GM23248 (cell line): ENCODE results near the gene ZNF33B. TPM values are rescaled to one million over a fixed set of nuclear protein-coding genes. Genes with fewer than 3 reads are reported as not detected.

Experiments used
- DNase-seq: peaks from one replicate; pipeline ENCODE4 v3.0.0-alpha.2; 2015
- H2AFZ ChIP-seq: fragments of 200-600 bp; sonication (generic); 2 replicates; pipeline ENCODE4 v1.6.1; 2016; ENCODE audit warnings: antibody characterized with exemption
- H3F3A ChIP-seq: fragments of 200-600 bp; sonication (generic); 2 replicates; pipeline ENCODE4 v1.6.1; 2016; ENCODE audit warnings: mild to moderate bottlenecking, antibody characterized with exemption, mixed run types; ENCODE audit not compliant: insufficient read depth
- H3K27ac ChIP-seq: fragments of 200-600 bp; sonication (generic); 2 replicates; pipeline ENCODE4 v1.5.1; 2016; ENCODE audit warnings: mild to moderate bottlenecking
- H3K27me3 ChIP-seq: fragments of 200-600 bp; sonication (generic); replicated peaks from 2 replicates; pipeline ENCODE4 v1.6.1; 2016; ENCODE audit warnings: mild to moderate bottlenecking; ENCODE audit not compliant: insufficient read depth
- H3K36me3 ChIP-seq: fragments of 200-600 bp; sonication (generic); 2 replicates; pipeline ENCODE4 v1.6.1; 2016; ENCODE audit warnings: low read depth, mild to moderate bottlenecking
- H3K4me1 ChIP-seq: fragments of 200-600 bp; sonication (generic); 2 replicates; pipeline ENCODE4 v1.6.1; 2016; ENCODE audit warnings: mild to moderate bottlenecking; ENCODE audit not compliant: insufficient read depth
- H3K4me2 ChIP-seq: fragments of 200-600 bp; sonication (generic); one replicate; pipeline ENCODE4 v1.6.1; 2016; ENCODE audit warnings: mild to moderate bottlenecking; ENCODE audit not compliant: unreplicated experiment
- H3K4me3 ChIP-seq: fragments of 200-600 bp; sonication (generic); 2 replicates; pipeline ENCODE4 v1.5.1; 2016; ENCODE audit warnings: mild to moderate bottlenecking
- H3K79me2 ChIP-seq: fragments of 200-600 bp; sonication (generic); 2 replicates; pipeline ENCODE4 v1.6.1; 2016; ENCODE audit warnings: mild to moderate bottlenecking; ENCODE audit not compliant: insufficient read depth
- H3K9ac ChIP-seq: fragments of 200-600 bp; sonication (generic); 2 replicates; pipeline ENCODE4 v1.6.1; 2016; ENCODE audit warnings: mild to moderate bottlenecking
- H3K9me2 ChIP-seq: fragments of 200-600 bp; sonication (generic); 2 replicates; pipeline ENCODE4 v1.6.1; 2016; ENCODE audit warnings: mixed run types, mild to moderate bottlenecking, moderate library complexity; ENCODE audit not compliant: insufficient read depth
- H3K9me3 ChIP-seq: fragments of 200-600 bp; sonication (generic); one replicate; pipeline ENCODE4 v1.6.1; 2017; ENCODE audit warnings: low read depth
- H4K20me1 ChIP-seq: fragments of 200-600 bp; sonication (generic); 2 replicates; pipeline ENCODE4 v1.6.0; 2016; ENCODE audit not compliant: insufficient read depth
- EZH2 ChIP-seq: fragments of 200-600 bp; sonication (generic); IDR thresholded peaks from 2 replicates; pipeline ENCODE4 v1.6.1; 2018; ENCODE audit warnings: antibody characterized with exemption, mild to moderate bottlenecking; ENCODE audit not compliant: insufficient read depth, poor library complexity, severe bottlenecking
- EZH2phosphoT487 ChIP-seq: fragments of 200-600 bp; sonication (generic); IDR thresholded peaks from 2 replicates; pipeline ENCODE4 v1.6.1; 2018; ENCODE audit warnings: antibody characterized with exemption, moderate library complexity, mild to moderate bottlenecking, low read depth; ENCODE audit not compliant: insufficient read depth
- WGBS, 2 experiments: methylation state at CpG; one replicate each; pipeline ENCODE4 v1.1.6; 2015 to 2017; ENCODE audit warnings: low lambda C conversion rate in 2 of 2, low coverage in 1 of 2; ENCODE audit errors: missing lambda C conversion rate in 2 of 2; 5-methylcytosine and 5-hydroxymethylcytosine counted together
- in situ Hi-C: fragments of 300-500 bp; cut with MboI; formaldehyde crosslinking; loops from 2 replicates; pipeline ENCODE4 v1.15.0; 2020
- polyA plus RNA-seq: library from polyadenylated mRNA; unstranded; fragments of >200 nt; fragmentation: Nextera tagmentation; extraction: Ambion mirVana; gene quantifications from 2 replicates; pipeline ENCODE4 v1.2.1, GENCODE V29; 2016
- total RNA-seq: library from RNA; depleted of rRNA; stranded (reverse); fragments of >200 nt; shearing (Covaris generic); gene quantifications from 2 replicates; pipeline ENCODE4 v1.2.3, GENCODE V29; 2014

ZNF33B gene
- total and polyA plus RNA-seq, 2 experiments from 2014 or later: 1.9 to 2.5 TPM

- Histone ChIP-seq H3K79me2 (no peaks in the 10 kb centered on the region), H3F3A (no peaks in the 10 kb centered on the region), H3K9ac (no peak overlapping the region), H2AFZ (no peak overlapping the region), H3K9me2 (no peaks in the 10 kb centered on the region), H3K4me3 (no peak overlapping the region), H3K4me1 (no peaks in the 10 kb centered on the region), H4K20me1 (no peaks in the 10 kb centered on the region), H3K4me2 (no peak overlapping the region), H3K27ac (no peak overlapping the region), H3K36me3 (peaks cover 4% of the 10 kb centered on the region; the same call in 1 of the 2 replicates), H3K27me3 (no peaks in the 10 kb centered on the region), H3K9me3 (no peaks in the 10 kb centered on the region)
- in situ Hi-C loops: no loop called here
- TF ChIP-seq EZH2: no peak
- TF ChIP-seq EZH2phosphoT487: no peak
- WGBS, 2 experiments: 93 to 98% methylated on average over 4 of the region's 4 CpGs
- DNase-seq: no peak
Measured at GRCh38 chr10:42618424-42618823, 19.9 kb downstream of the ZNF33B start.

DNA sequence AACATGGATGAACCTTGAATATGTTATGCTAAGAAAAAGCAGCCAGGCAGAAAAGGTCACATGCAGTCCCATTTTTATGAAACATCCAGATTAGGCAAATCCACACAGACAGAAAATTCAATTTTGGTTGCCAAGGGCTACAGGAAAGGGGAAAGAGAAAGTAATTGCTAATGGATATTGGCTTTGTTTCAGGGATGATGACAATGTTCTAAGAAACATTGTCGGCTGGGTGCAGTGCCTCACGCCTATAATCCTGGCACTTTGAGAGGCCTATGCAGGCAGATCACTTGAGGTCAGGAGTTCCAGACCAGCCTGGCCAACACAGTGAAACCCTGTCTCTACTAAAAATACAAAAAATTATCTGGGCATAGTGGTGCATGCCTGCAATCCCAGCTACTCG, 23.0 kb downstream of the ZNF33B start:
- in situ Hi-C loops: no loop called here
- Histone ChIP-seq H3K4me3 (no peak overlapping the region), H3K79me2 (no peaks in the 10 kb centered on the region), H4K20me1 (no peaks in the 10 kb centered on the region), H3K4me2 (no peak overlapping the region), H3K9me2 (no peaks in the 10 kb centered on the region), H2AFZ (no peak overlapping the region), H3K9ac (no peak overlapping the region), H3K27ac (no peak overlapping the region), H3F3A (no peaks in the 10 kb centered on the region), H3K4me1 (no peaks in the 10 kb centered on the region), H3K9me3 (no peaks in the 10 kb centered on the region), H3K36me3 (peaks cover 4% of the 10 kb centered on the region; the same call in 1 of the 2 replicates), H3K27me3 (no peaks in the 10 kb centered on the region)
- DNase-seq: peak; percentile 30
- TF ChIP-seq EZH2phosphoT487 (no peak), EZH2 (no peak)
- 16 to 19% methylated on average over 3 of the region's 3 CpGs for WGBS, 2 experiments

GRCh38 chr10:42609872-42610271, 28.5 kb downstream of the ZNF33B start:
- H3K4me2 ChIP-seq: no peak overlapping the region
- H3K79me2 ChIP-seq: no peaks in the 10 kb centered on the region
- in situ Hi-C loops: no loop called here
- TF ChIP-seq EZH2: no peak
- H4K20me1 ChIP-seq: no peaks in the 10 kb centered on the region
- H3K9ac ChIP-seq: no peak overlapping the region
- DNase-seq: no peak
- WGBS, 2 experiments: 90 to 100% methylated on average over 1 of the region's 1 CpG
- no peaks in the 10 kb centered on the region for H3K9me2 ChIP-seq
- no peak overlapping the region for H3K27ac ChIP-seq
- H3K4me3 ChIP-seq: no peak overlapping the region
- no peaks in the 10 kb centered on the region for H3K4me1 ChIP-seq
- H3F3A ChIP-seq: no peaks in the 10 kb centered on the region
- no peaks in the 10 kb centered on the region for H3K36me3 ChIP-seq
- H3K9me3 ChIP-seq: no peaks in the 10 kb centered on the region
- H2AFZ ChIP-seq: no peak overlapping the region
- no peaks in the 10 kb centered on the region for H3K27me3 ChIP-seq

GRCh38 chr10:42598249-42598873, 40.0 kb downstream of the ZNF33B start:
- H3K9me2 ChIP-seq: no peaks in the 10 kb centered on the region
- no peak for DNase-seq
- no peak overlapping the region for H3K4me2 ChIP-seq
- no peaks in the 10 kb centered on the region for H3F3A ChIP-seq
- H2AFZ ChIP-seq: no peak overlapping the region
- no peaks in the 10 kb centered on the region for H3K4me1 ChIP-seq
- H3K27ac ChIP-seq: no peak overlapping the region
- H3K9me3 ChIP-seq: no peaks in the 10 kb centered on the region
- H3K27me3 ChIP-seq: no peaks in the 10 kb centered on the region
- WGBS, 2 experiments: 76 to 78% methylated on average over 4 of the region's 4 CpGs
- H4K20me1 ChIP-seq: no peaks in the 10 kb centered on the region
- H3K4me3 ChIP-seq: no peak overlapping the region
- H3K9ac ChIP-seq: no peak overlapping the region
- H3K36me3 ChIP-seq: peaks cover 8% of the 10 kb centered on the region; the same call in 1 of the 2 replicates
- H3K79me2 ChIP-seq: no peaks in the 10 kb centered on the region
- in situ Hi-C loops: no loop called here
- TF ChIP-seq EZH2 (no peak), EZH2phosphoT487 (no peak)

DNA sequence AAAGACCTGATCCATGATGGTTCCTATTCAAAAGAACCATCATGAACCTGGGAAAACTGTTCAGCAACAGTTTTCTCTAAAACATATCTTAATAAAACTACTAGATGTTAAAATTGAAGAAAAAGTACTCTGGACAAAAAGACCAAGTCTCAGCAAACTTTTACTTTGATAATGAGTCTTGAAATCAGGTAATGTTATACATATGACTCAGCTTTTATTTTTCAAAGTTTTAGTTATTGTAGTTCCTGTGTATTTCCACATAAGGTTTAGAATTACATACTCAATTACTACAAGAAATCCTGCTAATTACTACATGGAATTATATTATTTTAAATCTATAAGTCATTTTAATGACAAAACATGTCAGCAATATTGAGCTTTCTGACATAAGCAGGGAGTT, 42.2 kb downstream of the ZNF33B start:
- no peak overlapping the region for H2AFZ ChIP-seq
- TF ChIP-seq EZH2phosphoT487: no peak
- no peak for TF ChIP-seq EZH2
- no peaks in the 10 kb centered on the region for H3K9me3 ChIP-seq
- peaks cover 18% of the 10 kb centered on the region; the same call in 1 of the 2 replicates for H3K36me3 ChIP-seq
- no peak overlapping the region for H3K4me3 ChIP-seq
- H3K9ac ChIP-seq: no peak overlapping the region
- H3K27me3 ChIP-seq: no peaks in the 10 kb centered on the region
- no peaks in the 10 kb centered on the region for H3F3A ChIP-seq
- H3K4me1 ChIP-seq: no peaks in the 10 kb centered on the region
- no peaks in the 10 kb centered on the region for H4K20me1 ChIP-seq
- no peak overlapping the region for H3K27ac ChIP-seq
- H3K4me2 ChIP-seq: no peak overlapping the region
- no peaks in the 10 kb centered on the region for H3K9me2 ChIP-seq
- no peak for DNase-seq
- no peaks in the 10 kb centered on the region for H3K79me2 ChIP-seq
- in situ Hi-C loops: no loop called here
